ENCODE measurements around the gene EEIG2.
"Not testable (repeated sequence)": the region's sequence is repeated elsewhere in the genome, so short reads cannot be mapped to it uniquely, and the experiment has no call there.

The EEIG2 gene

DNA sequence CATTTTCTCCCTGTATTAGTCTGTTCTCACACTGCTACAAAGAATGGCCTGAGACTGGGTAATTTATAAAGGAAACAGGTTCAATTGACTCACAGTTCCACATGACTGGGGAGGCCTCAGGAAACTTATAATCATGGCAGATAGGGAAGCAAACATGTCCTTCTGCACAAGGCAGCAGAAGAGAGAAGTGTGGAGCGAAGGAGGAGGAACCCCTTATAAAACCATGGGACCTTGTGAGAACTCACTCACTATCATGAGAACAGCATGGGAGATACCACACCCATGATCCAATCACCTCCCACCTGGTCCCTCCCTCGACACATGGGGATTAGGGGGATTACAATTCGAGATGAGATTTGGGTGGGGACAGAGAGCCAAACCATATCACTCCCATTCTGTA lies 35.2 kb upstream of the EEIG2 start:
- H3K4me2 ChIP-seq = no peak overlapping the region
- H3K27me3 ChIP-seq = no peaks in the 10 kb centered on the region
- no peak overlapping the region for H3K27ac ChIP-seq
- H3K36me3 ChIP-seq = no peaks in the 10 kb centered on the region
- no peak overlapping the region for H3K4me3 ChIP-seq
- no peaks in the 10 kb centered on the region for H4K20me1 ChIP-seq
- peaks cover 0 to 13% (median 0%) of the 10 kb centered on the region in 10 experiments; a peak in 5 of 20 replicates for H3K4me1 ChIP-seq
- no peak for TF ChIP-seq Cebpa-rat (IDR thresholded peaks at IDR 0.05)
- peaks cover 6 to 24% (median 14%) of the 10 kb centered on the region in 11 experiments; a peak in 20 of 22 replicates for H3K9me3 ChIP-seq (replicated peaks in 1 of 11)
- H3K9ac ChIP-seq = no peak overlapping the region

DNA sequence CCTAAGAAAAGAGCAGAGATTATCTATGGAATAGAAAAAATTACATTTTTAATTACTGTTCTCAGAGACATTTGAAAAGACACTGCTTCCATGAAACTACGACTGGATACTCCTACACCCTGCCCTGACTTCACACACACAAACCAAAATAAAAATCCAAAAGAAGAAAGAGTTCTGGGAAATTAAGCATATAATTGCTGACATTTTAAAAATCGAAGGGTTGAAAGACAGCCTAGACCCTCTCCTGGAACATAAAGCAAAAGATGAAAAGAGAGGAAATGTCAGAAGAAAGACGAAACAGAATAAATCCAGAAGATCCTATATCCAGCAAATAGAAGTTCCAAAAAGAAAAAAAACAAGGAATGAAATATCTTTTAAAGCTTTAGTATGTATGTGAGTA lies 32.8 kb upstream of the EEIG2 start:
- no peak overlapping the region for H3K27ac ChIP-seq
- H3K27me3 ChIP-seq = no peaks in the 10 kb centered on the region
- no peak for TF ChIP-seq Cebpa-rat (IDR thresholded peaks at IDR 0.05)
- peaks cover 6 to 24% (median 14%) of the 10 kb centered on the region in 11 experiments; a peak in 20 of 22 replicates for H3K9me3 ChIP-seq (replicated peaks in 1 of 11)
- H4K20me1 ChIP-seq = no peaks in the 10 kb centered on the region
- H3K9ac ChIP-seq = no peak overlapping the region
- H3K4me3 ChIP-seq = no peak overlapping the region
- peaks cover 0 to 4% (median 0%) of the 10 kb centered on the region in 10 experiments; a peak in 4 of 20 replicates for H3K4me1 ChIP-seq
- no peak overlapping the region for H3K4me2 ChIP-seq
- no peaks in the 10 kb centered on the region for H3K36me3 ChIP-seq

DNA sequence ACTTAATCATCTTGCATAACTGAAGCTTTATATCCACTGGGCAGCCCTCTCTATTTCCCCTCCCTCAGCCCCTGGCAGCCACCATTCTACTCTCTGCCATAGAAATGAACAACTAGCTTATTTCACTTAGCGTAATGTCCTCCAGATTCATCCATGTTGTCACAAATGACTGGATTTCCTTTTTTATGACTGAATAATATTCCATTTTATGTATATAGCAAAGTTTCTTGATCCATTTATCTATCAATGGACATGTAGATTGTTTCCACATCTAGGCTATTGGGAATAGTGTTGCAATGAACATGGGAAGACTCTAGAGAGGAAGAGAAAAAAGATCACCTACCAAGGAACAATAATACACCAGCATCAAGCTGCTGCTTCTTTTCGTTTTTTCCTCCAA lies 32.1 kb upstream of the EEIG2 start:
- no peaks in the 10 kb centered on the region for H3K4me1 ChIP-seq
- H3K4me2 ChIP-seq = no peak overlapping the region
- no peaks in the 10 kb centered on the region for H3K36me3 ChIP-seq
- no peaks in the 10 kb centered on the region for H4K20me1 ChIP-seq
- H3K9me3 ChIP-seq (replicated peaks in 1 of 11) = peaks cover 6 to 24% (median 14%) of the 10 kb centered on the region in 11 experiments; a peak in 20 of 22 replicates
- H3K27ac ChIP-seq = no peak overlapping the region
- H3K9ac ChIP-seq = no peak overlapping the region
- no peak overlapping the region for H3K4me3 ChIP-seq
- H3K27me3 ChIP-seq = no peaks in the 10 kb centered on the region
- no peak for TF ChIP-seq Cebpa-rat (IDR thresholded peaks at IDR 0.05)

DNA sequence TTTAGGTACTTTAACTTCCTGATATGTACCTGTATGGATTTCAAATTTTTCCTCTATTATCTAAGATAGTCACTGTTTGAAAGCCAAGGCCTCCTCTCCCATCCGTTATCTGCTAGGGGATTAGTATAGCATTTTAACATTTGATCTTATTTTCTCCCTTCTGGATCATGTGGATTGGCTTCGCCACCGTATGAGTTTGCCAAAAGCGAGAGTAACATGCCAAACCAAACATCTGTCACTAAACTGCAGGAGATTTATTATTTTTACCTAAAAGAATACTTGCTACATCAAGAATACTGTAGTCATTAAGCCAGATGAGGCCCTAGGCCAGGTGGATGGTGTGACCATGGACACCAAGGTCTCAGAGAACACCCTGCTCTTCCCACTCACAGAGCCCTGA lies 28.5 kb upstream of the EEIG2 start:
- Histone ChIP-seq H4K20me1 (no peaks in the 10 kb centered on the region), H3K4me2 (no peak overlapping the region), H3K27me3 (no peaks in the 10 kb centered on the region), H3K4me1 (no peaks in the 10 kb centered on the region), H3K27ac (no peak overlapping the region), H3K9ac (no peak overlapping the region), H3K36me3 (no peaks in the 10 kb centered on the region), H3K4me3 (no peak overlapping the region), H3K9me3 (replicated peaks in 1 of 11) (peaks cover 0 to 12% (median 7%) of the 10 kb centered on the region in 11 experiments; a peak in 16 of 22 replicates)
- no peak for TF ChIP-seq Cebpa-rat (IDR thresholded peaks at IDR 0.05)

DNA sequence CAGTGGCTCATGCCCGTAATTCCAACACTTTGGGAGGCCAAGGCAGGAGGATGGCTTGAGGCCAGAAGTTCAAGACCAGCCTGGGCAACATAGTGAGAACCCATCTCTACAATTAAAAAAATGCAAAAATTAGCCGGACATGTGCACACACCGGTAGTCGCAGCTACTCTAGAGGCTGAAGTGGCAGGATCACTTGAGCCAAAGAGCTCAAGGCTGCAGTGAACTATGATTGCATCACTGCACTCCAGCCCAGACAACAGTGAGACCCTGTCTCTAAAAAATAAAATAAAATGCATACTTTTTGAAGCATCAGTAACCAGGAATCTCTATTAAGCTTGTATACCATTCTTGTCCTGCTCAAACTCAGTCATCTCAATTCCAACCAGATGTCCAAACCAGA lies 27.2 kb upstream of the EEIG2 start:
- Histone ChIP-seq H3K27ac (no peak overlapping the region), H3K36me3 (no peaks in the 10 kb centered on the region), H3K4me3 (no peak overlapping the region), H4K20me1 (no peaks in the 10 kb centered on the region), H3K9me3 (replicated peaks in 1 of 11) (peaks cover 0 to 19% (median 14%) of the 10 kb centered on the region in 11 experiments; a peak in 18 of 22 replicates), H3K27me3 (no peaks in the 10 kb centered on the region), H3K9ac (no peak overlapping the region), H3K4me1 (peaks cover under 1 to 5% (median 3%) of the 10 kb centered on the region in 10 experiments; a peak in 12 of 20 replicates), H3K4me2 (no peak overlapping the region)
- TF ChIP-seq Cebpa-rat (IDR thresholded peaks at IDR 0.05) = no peak

DNA sequence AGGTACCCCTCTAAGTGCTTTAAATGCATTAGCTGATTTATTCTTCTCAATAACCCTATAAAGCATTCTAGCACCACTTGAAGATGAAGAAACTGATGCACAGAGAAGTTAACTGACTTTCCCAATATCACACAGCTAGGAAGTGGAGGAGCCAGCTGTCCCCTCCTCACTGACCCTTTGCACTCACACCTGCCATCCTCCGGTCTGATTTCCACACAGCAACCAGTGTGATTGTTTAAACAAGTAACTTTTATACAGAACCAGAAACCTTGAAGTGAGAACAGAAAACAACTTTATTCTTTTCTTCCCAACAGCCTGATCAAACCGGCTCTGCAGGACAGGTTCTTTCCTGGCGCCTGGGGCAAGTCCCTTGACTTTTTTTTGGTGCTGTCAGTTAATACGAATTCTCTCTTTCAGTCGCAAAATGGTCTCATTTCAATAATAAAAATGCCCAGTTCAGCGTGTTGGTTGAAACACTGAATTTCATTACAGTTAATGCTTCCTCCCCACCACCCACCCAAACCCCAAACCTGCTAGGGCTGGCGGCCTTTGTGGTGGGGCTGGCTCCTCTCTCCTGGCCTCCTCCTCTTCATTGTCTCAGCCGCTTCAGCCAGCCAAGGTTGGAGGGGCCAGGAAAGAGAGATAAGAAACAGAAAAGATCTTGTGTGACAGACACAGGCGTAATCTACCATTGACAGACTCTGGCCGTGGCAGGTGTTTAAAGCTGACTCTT lies 26.4 kb upstream of the EEIG2 start:
- H3K4me3 ChIP-seq = no peak overlapping the region
- no peaks in the 10 kb centered on the region for H3K27me3 ChIP-seq
- no peak for TF ChIP-seq Cebpa-rat (IDR thresholded peaks at IDR 0.05)
- H3K9ac ChIP-seq = no peak overlapping the region
- H3K27ac ChIP-seq = no peak overlapping the region
- peaks cover 0 to 19% (median 14%) of the 10 kb centered on the region in 11 experiments; a peak in 16 of 22 replicates for H3K9me3 ChIP-seq (replicated peaks in 1 of 11)
- H3K4me2 ChIP-seq = no peak overlapping the region
- H3K36me3 ChIP-seq = no peaks in the 10 kb centered on the region
- no peaks in the 10 kb centered on the region for H4K20me1 ChIP-seq
- peaks cover 5 to 12% (median 10%) of the 10 kb centered on the region in 10 experiments; a peak in 13 of 20 replicates for H3K4me1 ChIP-seq

DNA sequence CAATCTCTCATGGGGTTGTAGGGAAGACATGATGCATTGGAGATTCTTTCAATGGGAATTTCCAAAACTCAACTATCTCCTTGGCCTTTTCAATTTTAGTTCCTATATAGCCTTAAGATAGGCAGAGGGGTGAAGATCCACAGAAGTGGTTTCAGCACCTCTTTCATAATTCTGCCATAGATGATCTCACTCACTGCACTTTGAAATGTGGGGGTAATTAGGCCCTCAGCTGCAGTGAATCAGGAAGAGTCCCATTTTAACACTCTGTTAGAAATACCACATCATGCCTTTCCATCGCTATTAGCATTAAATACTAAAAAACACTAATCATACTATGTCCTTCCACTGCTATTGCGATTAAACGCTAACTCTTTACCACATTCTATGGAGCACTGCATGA lies 25.1 kb upstream of the EEIG2 start:
- TF ChIP-seq Cebpa-rat (IDR thresholded peaks at IDR 0.05) = no peak
- Histone ChIP-seq H3K4me3 (no peak overlapping the region), H3K9ac (no peak overlapping the region), H3K36me3 (no peaks in the 10 kb centered on the region), H3K4me2 (no peak overlapping the region), H3K4me1 (peaks cover 5 to 15% (median 12%) of the 10 kb centered on the region in 10 experiments; a peak in 13 of 20 replicates), H3K27me3 (no peaks in the 10 kb centered on the region), H4K20me1 (no peaks in the 10 kb centered on the region), H3K27ac (no peak overlapping the region), H3K9me3 (replicated peaks in 1 of 11) (peaks cover 0 to 19% (median 14%) of the 10 kb centered on the region in 11 experiments; a peak in 16 of 22 replicates)

DNA sequence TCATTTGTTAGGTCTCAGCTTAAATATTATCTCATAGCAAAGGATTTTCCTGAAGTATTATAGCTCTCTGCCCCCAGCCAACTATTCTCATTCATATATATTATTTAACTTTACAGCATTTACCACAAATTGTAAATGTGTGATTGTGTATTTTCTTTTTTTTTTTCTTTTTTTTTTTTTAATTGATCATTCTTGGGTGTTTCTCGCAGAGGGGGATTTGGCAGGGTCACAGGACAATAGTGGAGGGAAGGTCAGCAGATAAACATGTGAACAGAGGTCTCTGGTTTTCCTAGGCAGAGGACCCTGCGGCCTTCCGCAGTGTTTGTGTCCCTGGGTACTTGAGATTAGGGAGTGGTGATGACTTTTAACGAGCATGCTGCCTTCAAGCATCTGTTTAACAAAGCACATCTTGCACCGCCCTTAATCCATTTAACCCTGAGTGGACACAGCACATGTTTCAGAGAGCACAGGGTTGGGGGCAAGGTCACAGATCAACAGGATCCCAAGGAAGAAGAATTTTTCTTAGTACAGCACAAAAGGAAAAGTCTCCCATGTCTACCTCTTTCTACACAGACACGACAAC lies 24.5 kb upstream of the EEIG2 start:
- not testable (repeated sequence) for H3K4me3 ChIP-seq, H3K27ac ChIP-seq, H3K27me3 ChIP-seq, H3K36me3 ChIP-seq, H3K9ac ChIP-seq, H4K20me1 ChIP-seq, H3K4me2 ChIP-seq
- H3K9me3 ChIP-seq (replicated peaks in 1 of 11) = peaks cover 0 to 19% (median 14%) of the 10 kb centered on the region in 11 experiments; a peak in 16 of 22 replicates
- H3K4me1 ChIP-seq = peaks cover 5 to 15% (median 12%) of the 10 kb centered on the region in 10 experiments; a peak in 13 of 20 replicates

DNA sequence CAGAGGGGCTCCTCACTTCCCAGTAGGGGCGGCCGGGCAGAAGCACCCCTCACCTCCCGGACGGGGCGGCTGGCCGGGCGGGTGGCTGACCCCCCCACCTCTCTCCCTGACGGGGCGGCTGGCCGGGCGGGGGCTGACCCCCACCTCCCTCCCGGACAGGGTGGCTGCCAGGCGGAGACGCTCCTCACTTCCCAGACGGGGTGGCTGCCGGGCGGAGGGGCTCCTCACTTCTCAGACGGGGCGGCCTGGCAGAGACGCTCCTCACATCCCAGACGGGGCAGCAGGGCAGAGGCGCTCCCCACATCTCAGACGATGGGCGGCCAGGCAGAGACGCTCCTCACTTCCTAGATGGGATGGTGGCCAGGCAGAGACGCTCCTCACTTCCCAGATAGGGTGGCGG lies 23.9 kb upstream of the EEIG2 start:
- H3K36me3 ChIP-seq, H3K27ac ChIP-seq, H3K27me3 ChIP-seq, H4K20me1 ChIP-seq, H3K4me3 ChIP-seq, H3K4me2 ChIP-seq, H3K9ac ChIP-seq: not testable (repeated sequence)
- Histone ChIP-seq H3K9me3 (replicated peaks in 1 of 11) (peaks cover 0 to 19% (median 14%) of the 10 kb centered on the region in 11 experiments; a peak in 16 of 22 replicates), H3K4me1 (peaks cover 5 to 15% (median 12%) of the 10 kb centered on the region in 10 experiments; a peak in 13 of 20 replicates)

DNA sequence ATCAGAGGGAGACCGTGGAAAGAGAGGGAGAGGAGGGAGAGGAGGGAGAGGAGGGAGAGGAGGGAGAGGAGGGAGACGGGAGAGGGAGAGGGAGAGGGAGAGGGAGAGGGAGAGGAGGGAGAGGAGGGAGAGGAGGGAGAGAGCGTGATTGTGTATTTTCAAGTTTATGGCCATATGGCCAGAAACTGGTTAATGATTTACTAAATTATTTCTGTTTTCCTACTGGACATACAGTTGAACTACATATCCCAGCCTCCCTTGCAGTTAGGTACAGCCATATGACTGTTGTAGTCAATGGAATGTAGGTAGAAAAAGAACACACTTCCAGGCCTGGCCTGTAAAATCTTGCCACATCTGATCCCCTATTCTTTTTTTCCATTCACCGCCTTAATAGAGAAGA lies 23.1 kb upstream of the EEIG2 start:
- peaks cover 0 to 19% (median 14%) of the 10 kb centered on the region in 11 experiments; a peak in 16 of 22 replicates for H3K9me3 ChIP-seq (replicated peaks in 1 of 11)
- not testable (repeated sequence) for H3K27me3 ChIP-seq, H3K4me2 ChIP-seq, H4K20me1 ChIP-seq, H3K27ac ChIP-seq, H3K9ac ChIP-seq, H3K36me3 ChIP-seq, H3K4me3 ChIP-seq
- peaks cover 5 to 15% (median 12%) of the 10 kb centered on the region in 10 experiments; a peak in 13 of 20 replicates for H3K4me1 ChIP-seq

Data from BLaER1 treated with 17β-estradiol and CSF1 and Interleukin-3, amounts not matched to agents 10 nM and 100 nM (cell line).